Measurements from ENCODE around the gene LGR6.

GRCh38 chr1:202275061-202275770 is 81.6 kb downstream of the LGR6 start:
- TF ChIP-seq CTCF (conservative IDR thresholded peaks at IDR 0.05; ENCODE audit: low read length) (no peak), EZH2phosphoT487 (IDR thresholded peaks at IDR 0.05; ENCODE audit: borderline replicate concordance) (no peak)

Measured in Loucy (cell line).